Tibial artery (tissue), 4 donors: ENCODE results near the gene MLLT3.

ENCODE experiments used
- DNase-seq, 2 donors: peaks; one replicate each; pipeline ENCODE4 v3.0.0-alpha.2; 2019
- H3K27ac ChIP-seq, 2 donors: fragments of 200-600 bp; sonication (generic) in 1 of 2; 1 replicate in 1 of 2; 2 replicates in 1 of 2; pipeline ENCODE4 v1.5.1; 2018 to 2019; ENCODE audit warnings: mild to moderate bottlenecking in 1 of 2
- H3K27me3 ChIP-seq, 2 donors: fragments of 200-600 bp; sonication (generic) in 1 of 2; one replicate each; pipeline versions ENCODE4 v1.5.1 to v1.6.0; 2016 to 2019
- H3K36me3 ChIP-seq, 3 donors: fragments of 200-600 bp; sonication (generic) in 2 of 3; one replicate each; pipeline ENCODE4 v1.5.1; 2016 to 2019; ENCODE audit warnings: mild to moderate bottlenecking in 2 of 3
- H3K4me1 ChIP-seq, 4 donors: fragments of 200-600 bp; sonication (generic) in 2 of 4; 1 replicate in 3 of 4; 2 replicates in 1 of 4; pipeline ENCODE4 v1.5.1; 2016 to 2019
- H3K4me3 ChIP-seq, 2 donors: fragments of 200-600 bp; sonication (generic) in 1 of 2; 1 replicate in 1 of 2; 2 replicates in 1 of 2; pipeline ENCODE4 v1.5.1; 2018 to 2019; ENCODE audit warnings: mild to moderate bottlenecking in 2 of 2
- H3K9me3 ChIP-seq, 3 donors: fragments of 200-600 bp; sonication (generic) in 1 of 3; one replicate each; pipeline ENCODE4 v1.5.1; 2016 to 2019
- CTCF ChIP-seq, 2 experiments: fragments of 200-600 bp in 1 of 2; fragments of 450-650 bp in 1 of 2; IDR thresholded peaks; one replicate each; pipeline ENCODE4 v1.5.1; 2017 to 2019; ENCODE audit warnings: antibody characterized with exemption in 2 of 2, mild to moderate bottlenecking in 1 of 2, moderate library complexity in 1 of 2
- intact Hi-C: fragments of 100-400 bp; cut with DNase I; formaldehyde crosslinking; loops from one replicate; pipeline ENCODE4 v1.15.0; 2023; ENCODE audit warnings: low total_unique reads

Gene MLLT3

GRCh38 chr9:20490246-20490834 is 132.0 kb downstream of the MLLT3 start:
- no peak for TF ChIP-seq CTCF (IDR thresholded peaks at IDR 0.05)
- Histone ChIP-seq H3K36me3 (no peaks in the 10 kb centered on the region), H3K9me3 (no peaks in the 10 kb centered on the region), H3K27ac (no peak overlapping the region), H3K4me1 (peaks cover 0 to 5% (median 0%) of the 10 kb centered on the region in 4 donors), H3K27me3 (no peaks in the 10 kb centered on the region), H3K4me3 (no peak overlapping the region)
- intact Hi-C loops: loop anchor here (5.0 kb wide), 1 partner anchor 288 kb away; no protein-coding TSS in a partner anchor
- DNase-seq: no peak

- intact Hi-C loops: no loop called here
- DNase-seq: no peak
Measured at GRCh38 chr9:20488691-20489090, 133.6 kb downstream of the MLLT3 start.

GRCh38 chr9:20486552-20486951 is 135.7 kb downstream of the MLLT3 start:
- H3K4me3 ChIP-seq: no peak overlapping the region
- intact Hi-C loops: loop anchor here (2.0 kb wide), 1 partner anchor 32 kb away; no protein-coding TSS in a partner anchor
- no peaks in the 10 kb centered on the region for H3K36me3 ChIP-seq
- H3K4me1 ChIP-seq: no peaks in the 10 kb centered on the region
- no peaks in the 10 kb centered on the region for H3K27me3 ChIP-seq
- no peak for DNase-seq
- no peak for TF ChIP-seq CTCF (IDR thresholded peaks at IDR 0.05)
- H3K9me3 ChIP-seq: no peaks in the 10 kb centered on the region
- no peak overlapping the region for H3K27ac ChIP-seq

More at GRCh38 chr9:20488691-20489090, 133.6 kb downstream of the MLLT3 start:
- TF ChIP-seq CTCF (IDR thresholded peaks at IDR 0.05): no peak
- no peaks in the 10 kb centered on the region for H3K9me3 ChIP-seq
- no peak overlapping the region for H3K27ac ChIP-seq
- H3K4me3 ChIP-seq: no peak overlapping the region
- no peaks in the 10 kb centered on the region for H3K27me3 ChIP-seq
- no peaks in the 10 kb centered on the region for H3K4me1 ChIP-seq
- no peaks in the 10 kb centered on the region for H3K36me3 ChIP-seq

GRCh38 chr9:20481437-20481836 is 140.9 kb downstream of the MLLT3 start:
- intact Hi-C loops: no loop called here
- no peaks in the 10 kb centered on the region for H3K9me3 ChIP-seq
- H3K4me1 ChIP-seq: peaks cover 0 to 21% (median 8%) of the 10 kb centered on the region in 4 donors
- no peak for DNase-seq
- no peak for TF ChIP-seq CTCF (IDR thresholded peaks at IDR 0.05)
- H3K36me3 ChIP-seq: no peaks in the 10 kb centered on the region
- no peak overlapping the region for H3K4me3 ChIP-seq
- H3K27ac ChIP-seq: no peak overlapping the region
- H3K27me3 ChIP-seq: no peaks in the 10 kb centered on the region

- H3K27ac ChIP-seq: no peak overlapping the region
- H3K4me3 ChIP-seq: no peak overlapping the region
- H3K36me3 ChIP-seq: no peaks in the 10 kb centered on the region
- H3K4me1 ChIP-seq: peaks cover 0 to 21% (median 8%) of the 10 kb centered on the region in 4 donors
- no peak for TF ChIP-seq CTCF (IDR thresholded peaks at IDR 0.05)
- no peaks in the 10 kb centered on the region for H3K9me3 ChIP-seq
- DNase-seq: no peak
- H3K27me3 ChIP-seq: no peaks in the 10 kb centered on the region
- intact Hi-C loops: no loop called here
Measured at GRCh38 chr9:20480249-20480648, 142.1 kb downstream of the MLLT3 start.
